Sciatic nerve (tissue), 2 donors: ENCODE results near the gene CROCC2. TPM values are rescaled to one million over a fixed set of nuclear protein-coding genes. Genes with fewer than 3 reads are reported as not detected.
A peak's percentile ranks its signal among the peaks of the same experiment; 100 is the strongest.

Experiments
- ATAC-seq: fragments of 200-7000 bp; cut with Tn5 transposase; one replicate; pipeline ENCODE4 v1.9.1; 2020; ENCODE audit warnings: mild to moderate bottlenecking, moderate library complexity
- DNase-seq: peaks from one replicate; pipeline ENCODE4 v3.0.0-alpha.2; 2020; ENCODE audit warnings: low spot score
- intact Hi-C: fragments of 100-400 bp; cut with DNase I; formaldehyde crosslinking; loops from one replicate; pipeline ENCODE4 v1.14.2; 2022
- total RNA-seq: library from RNA; stranded (reverse); fragmentation: NEBNext Ultra II Directional; extraction: Animal tissue kit (Norgen Biotek cat#: 25700); gene quantifications from one replicate; pipeline ENCODE4 v1.2.1, GENCODE V29; 2021
- donor health status: DM: no; HTN: no; CAD: no.
- donor health status: DM: no; HTN: no; CAD: no.

CROCC2 gene
- total RNA-seq, 1 donor from 2014 or later: 0.18 TPM

DNA sequence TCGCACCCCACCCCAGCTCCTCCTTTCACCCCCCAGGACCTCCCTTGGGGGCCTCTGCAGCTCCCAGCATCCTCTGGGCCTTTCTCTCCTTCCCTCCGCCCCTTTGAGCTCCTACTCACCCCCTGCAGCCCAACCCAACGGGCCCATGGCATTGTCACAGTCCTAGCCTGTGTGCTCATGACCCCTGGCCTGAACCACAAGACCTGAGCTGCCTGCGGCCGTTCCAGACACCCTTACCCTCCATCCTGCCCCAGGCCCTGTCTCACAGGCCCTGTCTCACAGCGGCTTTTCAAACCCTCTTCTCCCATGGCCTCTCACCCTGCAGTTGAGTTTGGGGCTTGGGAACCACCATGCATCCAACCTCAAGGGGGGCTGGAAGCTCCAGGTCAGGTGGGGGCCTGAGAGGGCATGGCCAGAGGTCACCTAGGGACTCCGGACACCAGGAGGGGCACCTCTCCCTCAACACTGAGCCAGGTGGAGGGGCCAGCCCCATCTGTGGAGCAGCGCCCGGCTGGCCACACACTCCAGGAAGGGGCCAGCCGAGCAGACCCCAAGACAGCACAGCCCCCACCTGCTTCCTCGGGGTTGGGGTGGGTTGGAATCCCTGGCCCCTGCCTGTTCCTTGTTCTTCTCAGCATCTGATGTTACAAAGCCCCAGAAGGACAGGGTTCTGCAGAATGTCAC is 17.1 kb upstream of the CROCC2 start:
- ATAC-seq: no peak
- intact Hi-C loops: no loop called here
- DNase-seq: no peak

DNA sequence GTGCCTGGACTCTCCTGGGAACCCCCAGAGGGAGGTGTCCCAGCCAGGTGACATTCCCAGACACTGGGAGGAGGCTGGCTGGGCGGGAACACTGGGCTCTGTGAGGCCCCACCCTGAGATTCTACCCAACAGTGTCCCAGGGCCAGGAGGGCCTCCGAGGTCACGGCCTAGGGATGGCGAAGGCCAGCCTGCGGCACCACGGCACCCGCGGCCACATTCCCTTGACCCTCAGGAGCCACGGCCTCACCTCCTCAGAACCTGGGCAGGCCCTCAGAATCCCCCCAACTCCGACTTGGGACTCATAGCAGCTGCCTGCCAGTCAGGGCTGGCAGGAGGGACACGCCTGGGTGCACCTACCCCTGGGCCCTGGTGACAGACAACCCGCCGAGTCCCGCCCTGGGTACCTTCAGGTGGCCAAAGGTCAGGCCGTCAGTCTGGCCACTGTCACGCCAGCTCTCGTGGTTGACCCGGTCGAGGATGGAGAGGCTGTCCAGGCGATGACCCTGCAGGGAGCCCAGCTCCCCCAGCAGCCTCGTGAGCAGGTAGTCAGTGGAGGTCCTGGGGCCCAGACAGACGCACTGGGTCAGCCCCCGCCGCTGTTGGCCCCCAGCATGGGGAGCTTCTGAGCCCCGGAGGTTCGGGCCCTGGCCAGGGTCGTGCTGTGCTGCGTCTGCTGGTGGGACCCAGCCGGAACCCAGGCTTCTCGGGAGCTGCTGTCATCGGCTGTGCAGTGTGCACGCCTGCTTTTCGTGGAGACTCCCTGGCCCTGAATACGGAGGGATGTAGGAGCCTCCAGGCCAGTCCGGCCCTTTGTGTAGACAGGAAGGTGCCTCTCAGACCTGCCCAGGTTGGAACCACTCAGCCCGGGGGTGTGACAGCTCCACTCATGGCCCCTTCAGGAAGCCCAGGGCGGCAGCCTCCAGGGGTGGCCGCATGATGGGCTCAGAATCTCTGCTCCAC is 16.3 kb upstream of the CROCC2 start:
- intact Hi-C loops: no loop called here
- ATAC-seq (no peak), DNase-seq (no peak)

DNA sequence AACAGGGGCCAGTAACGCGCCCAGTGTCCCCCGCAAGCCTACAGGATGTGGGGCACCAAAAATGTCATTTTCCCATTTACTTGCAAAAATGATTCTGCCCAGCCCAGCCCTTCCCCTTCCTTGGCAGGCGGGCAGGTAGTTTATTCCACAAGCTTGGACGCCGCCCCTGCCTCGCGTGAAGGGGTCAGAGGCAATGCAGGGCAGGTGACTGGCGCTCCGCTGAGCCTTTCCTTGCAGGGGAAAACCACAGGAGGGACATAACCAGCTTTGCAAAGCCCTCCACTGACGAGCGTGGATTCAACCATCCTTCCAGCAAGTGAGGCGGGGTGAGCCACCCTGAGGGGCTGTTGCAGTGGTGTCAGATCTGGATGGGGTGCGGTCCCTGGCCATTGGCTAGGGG is 15.4 kb upstream of the CROCC2 start:
- DNase-seq (no peak), ATAC-seq (no peak)
- intact Hi-C loops: no loop called here

DNA sequence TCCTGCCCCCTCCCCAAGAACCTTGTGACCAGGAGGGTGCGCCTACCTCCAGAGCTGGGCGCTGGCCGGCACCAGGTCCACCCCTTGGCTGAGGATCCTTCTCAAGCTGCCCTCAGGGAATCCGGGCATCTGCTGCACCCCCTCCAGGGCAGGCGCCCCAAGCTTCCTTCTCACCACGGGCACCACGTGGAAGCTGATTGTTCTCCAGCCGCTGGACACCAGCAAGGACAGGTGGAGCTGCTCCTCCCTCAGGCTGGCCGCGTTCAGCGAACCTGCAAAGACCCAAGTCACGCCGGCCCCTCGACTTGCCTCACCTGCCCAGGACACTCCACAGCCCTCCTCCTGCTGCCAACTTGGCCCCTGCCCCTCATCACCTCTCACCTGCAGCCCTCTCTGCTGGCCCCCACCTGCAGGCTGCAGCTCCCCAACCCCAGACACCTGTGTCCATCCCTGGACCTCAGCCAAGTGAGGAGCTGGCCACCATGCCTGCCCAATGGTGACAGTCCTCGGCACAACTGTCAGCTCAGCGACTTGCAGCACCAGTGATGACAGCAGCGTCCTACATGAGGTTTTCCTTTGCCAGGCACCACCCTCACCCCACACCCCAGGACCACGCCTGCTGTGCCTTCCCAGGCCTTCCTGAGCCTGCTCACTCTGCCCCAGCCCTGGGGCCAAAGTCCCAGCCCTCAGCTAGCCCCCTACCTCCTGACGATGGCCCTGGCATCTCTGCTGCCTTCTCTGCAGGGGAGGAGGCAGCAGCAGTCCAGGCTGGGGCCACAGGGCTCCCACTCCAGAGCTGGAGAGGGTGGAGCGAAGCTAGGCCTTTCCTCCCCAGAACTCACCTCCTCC is 14.4 kb upstream of the CROCC2 start:
- DNase-seq (no peak), ATAC-seq (no peak)
- intact Hi-C loops: no loop called here

DNA sequence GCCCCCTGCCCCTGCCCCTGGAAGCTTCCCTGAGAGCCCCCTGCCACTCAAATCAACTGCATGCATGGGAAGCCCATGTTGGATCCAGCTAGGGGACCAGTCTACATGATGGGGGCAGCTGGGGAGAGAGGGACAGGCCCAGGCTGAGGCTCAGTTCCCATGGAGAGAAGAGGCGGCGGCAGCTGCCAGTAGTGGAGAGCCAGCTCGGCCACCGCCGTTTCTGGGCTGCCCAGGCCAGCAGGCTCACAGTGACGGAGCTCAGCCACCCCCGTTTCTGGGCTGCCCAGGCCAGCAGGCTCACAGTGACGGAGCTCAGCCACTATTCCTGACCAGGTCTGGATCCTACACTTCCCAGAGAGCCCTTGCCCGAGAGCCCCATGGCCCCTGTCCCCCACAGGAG is 13.8 kb upstream of the CROCC2 start:
- DNase-seq: no peak
- ATAC-seq: no peak
- intact Hi-C loops: no loop called here

DNA sequence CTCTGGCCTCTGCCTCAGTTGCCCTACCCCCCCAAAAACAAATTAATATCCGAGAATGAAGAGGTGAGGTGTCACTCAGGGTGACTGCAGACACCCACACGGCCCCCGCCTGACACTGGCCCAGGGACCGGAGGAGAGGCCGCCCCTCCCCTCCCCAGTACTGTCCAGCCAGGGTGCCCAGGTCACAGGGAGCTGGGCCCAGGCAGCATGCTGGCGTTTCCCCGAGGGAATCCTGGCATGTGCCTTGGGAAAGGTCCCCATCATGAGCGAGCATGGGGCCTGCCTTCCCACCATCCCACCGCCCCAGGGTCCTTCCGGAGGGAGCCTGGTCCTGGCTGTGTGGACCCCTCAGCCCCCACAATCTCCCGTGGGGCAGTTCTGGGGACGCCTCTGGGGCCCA is 13.2 kb upstream of the CROCC2 start:
- intact Hi-C loops: no loop called here
- no peak for ATAC-seq
- DNase-seq: no peak

DNA sequence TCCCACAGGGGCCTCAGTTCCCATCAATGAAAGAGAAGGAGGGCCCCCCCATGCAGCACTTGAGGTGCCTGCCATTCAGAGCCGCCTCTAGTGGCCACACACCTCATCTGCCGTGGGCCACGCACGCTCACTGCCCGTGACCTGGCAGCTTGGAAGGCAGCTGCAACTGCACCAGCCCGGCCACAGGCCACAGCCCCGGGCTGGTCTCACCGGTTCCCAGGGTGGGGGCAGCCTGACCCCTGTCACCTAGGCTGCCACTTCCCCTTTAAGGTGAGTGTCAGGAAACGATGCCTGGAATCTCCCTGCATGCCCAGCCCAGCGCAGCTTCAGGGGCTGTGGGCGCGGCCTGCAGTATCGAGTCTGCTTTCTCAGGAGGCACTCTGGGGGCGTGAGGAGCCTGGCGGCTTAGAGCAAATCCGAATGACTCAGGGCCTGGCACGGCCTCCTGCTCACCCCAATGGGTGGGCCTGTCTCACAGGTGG is 12.7 kb upstream of the CROCC2 start:
- intact Hi-C loops: no loop called here
- ATAC-seq (no peak), DNase-seq (no peak)

DNA sequence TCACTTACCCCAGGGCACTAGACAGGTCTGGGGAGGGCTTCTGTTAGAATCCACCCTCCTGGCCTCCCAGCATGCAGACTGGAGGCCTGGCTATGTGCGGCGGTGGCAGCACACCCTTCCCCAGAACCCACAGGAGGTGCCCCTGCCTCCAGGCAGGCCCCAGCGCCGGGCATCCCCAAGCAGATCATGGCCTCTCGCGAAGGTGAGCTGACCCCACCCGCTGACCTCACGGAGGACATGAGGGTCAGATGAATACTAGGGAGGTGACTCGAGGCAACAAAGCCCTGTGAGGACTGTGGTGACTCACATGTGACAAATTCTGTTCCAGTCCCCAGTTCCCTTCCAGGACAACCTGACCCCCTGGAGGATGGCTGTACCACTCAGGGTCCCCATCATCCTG is 12.1 kb upstream of the CROCC2 start:
- ATAC-seq (no peak), DNase-seq (no peak)
- intact Hi-C loops: no loop called here

DNA sequence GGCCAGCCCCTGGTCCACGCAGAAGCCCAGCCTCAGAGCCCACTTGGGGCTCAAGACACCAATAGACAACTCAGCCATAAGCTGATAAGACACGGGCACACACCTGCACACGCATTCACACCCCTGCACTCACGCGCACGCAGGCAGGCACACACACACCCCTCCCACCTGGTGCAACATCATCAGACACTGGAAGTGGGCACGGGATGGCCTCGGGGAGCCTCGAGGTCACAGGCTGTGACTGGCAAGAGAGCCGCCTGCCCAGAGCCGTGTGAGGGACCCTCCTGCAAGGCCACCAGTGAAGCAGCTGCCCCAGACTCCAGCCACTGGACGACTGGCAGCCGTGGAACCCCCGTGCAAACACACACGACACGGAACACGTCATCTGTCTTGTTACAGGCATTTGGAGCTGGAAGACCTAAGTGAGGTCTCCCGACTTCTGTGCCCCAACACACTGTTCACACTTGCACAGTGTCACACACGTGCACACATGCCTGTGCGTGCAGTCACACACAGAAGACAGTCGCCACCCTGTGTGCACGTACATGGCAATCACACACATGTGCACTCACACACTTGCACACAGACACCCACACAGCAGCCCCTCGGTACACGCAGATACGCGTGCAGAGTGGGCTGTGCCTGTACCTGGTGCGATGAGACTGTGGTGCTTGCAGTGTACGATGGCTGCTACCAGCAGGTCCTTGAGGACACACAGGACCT is 11.1 kb upstream of the CROCC2 start:
- intact Hi-C loops: no loop called here

DNA sequence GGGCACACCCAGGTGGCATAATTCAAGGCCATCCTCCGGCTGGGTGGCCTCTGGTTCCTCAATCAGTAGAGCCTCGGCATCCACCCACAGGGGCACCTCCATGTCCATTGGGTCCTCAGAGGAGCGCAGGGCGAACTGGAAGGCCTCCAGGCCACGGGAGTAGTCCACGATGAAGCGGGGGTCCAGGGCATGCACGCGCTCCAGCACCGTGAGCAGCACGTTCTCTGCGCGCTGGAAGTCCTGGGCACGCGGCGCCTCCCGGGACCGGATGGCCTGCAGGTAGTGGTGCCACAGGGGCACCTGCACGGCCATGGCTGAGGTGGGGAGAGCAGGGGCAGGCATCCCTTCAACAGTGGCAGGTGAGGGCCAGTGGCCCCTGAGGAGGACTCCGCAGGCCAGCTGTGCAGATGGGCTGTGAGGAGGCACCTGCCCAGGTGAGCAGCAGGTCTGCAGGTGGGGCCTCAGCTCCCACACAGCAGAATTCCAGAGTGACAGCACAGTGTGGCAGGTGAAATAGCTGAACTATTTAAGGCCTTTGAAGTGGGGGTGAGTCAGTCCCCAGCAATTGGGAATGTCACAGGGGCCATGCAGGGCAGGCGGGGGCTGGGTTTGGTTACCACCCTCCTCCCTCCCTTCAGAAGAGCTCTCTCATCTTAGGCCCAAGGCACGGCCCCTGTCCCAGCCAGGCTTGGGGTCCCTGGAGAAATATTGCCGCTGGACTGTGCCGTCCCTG is 10.3 kb upstream of the CROCC2 start, which contains the start of gene MAB21L4:
MAB21L4 (minus strand) TSS at position 501 of the 733 bp plus-strand sequence; CDS start at position 342, 159 bp downstream.
- no peak for DNase-seq
- intact Hi-C loops: no loop called here
- ATAC-seq: no peak

More for the DNA sequence above, 11.1 kb upstream of the CROCC2 start:
- no peak for DNase-seq
- ATAC-seq: no peak

DNA sequence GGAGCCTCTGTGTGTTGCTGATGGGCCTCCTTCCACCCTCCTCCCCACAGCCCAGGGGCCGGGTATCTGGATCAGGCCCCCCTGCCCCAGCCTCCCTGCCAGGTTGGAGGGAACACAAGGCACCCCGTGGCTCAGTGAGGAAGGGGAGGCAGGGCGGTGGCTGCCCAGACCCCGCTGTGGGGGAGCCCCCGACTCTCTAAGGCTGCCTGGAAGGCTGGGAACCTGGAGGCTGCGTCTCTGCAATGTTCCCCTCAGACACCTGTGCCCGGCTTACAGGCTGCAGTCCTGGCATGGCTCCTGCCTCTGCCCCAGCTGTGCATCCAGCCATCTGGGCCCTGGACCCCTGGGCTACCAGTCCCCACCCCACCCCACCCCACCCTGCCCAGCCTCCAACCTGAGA is 9.7 kb upstream of the CROCC2 start:
- ATAC-seq: no peak
- intact Hi-C loops: no loop called here

DNA sequence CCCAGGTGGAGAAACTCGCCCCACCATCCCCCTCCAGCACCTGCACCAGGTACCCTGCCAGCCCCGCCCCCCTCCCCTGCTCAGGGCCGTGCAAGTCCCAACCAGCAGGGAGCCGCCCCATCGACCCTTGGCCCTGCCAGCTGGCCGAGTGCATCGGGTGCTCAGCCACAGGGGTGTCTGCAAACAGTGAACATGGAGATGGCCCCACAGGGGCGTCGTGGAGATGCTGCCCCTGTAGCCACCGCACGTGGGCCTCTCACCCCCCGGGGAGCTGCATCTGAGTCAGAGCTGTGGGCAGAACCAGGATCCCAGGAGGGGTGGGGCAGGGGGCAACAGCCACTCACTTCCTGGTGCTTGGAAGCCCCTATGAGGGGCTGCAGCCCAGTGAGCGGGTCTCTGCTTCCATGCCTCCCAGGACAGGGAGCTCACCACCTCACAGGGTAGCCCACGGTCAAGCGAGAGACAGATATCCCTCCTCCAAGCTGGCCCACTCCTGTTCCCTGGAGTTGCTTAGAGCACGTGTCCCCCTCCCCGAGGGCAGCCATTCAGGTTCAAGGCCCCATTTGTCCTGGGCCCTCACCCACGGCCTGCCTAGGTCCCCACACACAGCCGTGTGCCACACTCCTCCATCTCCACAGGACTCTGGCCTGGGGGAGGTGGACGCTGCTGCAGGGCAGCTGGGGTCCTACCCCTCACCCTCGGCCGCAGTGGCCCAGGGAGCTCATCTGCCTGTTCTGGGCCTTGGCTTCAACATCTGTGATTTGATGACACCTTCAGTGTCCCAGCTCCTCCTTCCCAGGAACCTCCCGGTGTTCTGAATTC is 9.1 kb upstream of the CROCC2 start:
- intact Hi-C loops: loop anchor here (1.0 kb wide), 1 partner anchor 46 kb away; no protein-coding TSS in a partner anchor
- no peak for DNase-seq
- no peak for ATAC-seq

More for the DNA sequence above, 9.7 kb upstream of the CROCC2 start:
- DNase-seq: no peak

DNA sequence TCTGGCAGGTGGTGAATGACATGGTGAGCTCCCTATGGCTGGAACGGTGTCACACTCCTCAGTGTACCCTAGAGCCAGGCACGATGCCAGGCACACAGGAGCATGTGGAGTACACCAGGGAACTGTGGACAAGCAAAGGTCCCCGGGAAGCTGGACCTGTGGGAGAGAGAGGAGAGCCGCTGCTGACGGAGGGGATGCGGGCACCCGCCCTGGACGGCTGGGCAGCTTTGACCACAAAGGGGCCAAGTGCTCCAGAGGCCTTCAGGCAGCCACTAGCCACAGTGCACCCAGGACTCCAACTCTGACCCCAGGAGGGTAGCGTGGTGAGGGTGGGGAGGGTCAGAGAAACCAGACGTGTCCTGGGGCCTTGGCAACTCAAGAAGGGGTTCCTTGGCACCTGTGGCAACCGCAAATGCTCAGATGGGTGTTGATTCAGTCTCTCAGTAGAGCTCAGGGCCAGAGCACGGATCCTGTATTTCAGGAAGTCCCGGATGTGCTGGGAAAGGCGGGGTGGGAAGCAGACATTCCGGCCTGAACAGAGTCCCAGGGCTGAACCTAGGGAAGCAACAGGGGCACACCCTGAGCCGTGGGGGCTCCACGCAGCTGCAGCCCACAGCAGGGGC is 7.9 kb upstream of the CROCC2 start:
- intact Hi-C loops: no loop called here
- DNase-seq (no peak), ATAC-seq (peak; percentile 62)

DNA sequence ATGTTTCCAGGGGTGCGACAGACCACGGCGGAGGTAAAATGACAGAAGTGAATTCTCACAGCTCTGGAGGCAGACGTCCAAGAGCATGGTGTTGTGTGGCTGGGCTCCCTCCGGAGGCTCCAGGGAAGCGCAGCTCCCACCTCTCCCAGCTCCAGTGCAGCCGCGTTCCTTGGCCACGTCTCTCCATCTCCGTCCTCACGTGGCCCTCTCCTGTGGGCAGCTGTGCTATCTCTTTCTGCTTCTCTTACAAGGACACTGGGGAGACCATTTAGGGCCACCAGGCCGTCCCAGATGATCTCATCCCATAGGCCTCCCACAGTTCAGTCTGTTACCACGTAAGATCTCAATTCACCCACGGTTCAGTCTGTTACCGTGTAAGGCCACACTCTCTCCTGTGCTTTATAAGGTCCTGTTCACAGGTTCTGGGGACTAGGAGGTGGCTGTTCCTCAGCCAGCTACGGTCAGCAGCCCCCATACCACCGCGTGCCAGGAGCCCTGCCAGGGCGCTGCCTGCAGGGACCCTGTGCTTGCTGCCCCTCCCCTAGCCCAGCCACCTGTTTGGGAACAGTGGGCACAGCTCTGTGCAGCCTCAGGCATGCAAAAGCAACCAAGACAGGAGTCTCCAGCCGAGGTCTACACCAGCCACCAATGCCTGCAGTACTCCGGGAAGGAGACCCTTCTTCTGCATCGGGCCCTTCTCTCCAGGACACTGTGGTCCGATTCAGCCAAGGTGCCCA is 7.2 kb upstream of the CROCC2 start:
- DNase-seq (no peak), ATAC-seq (peak; percentile 66)
- intact Hi-C loops: no loop called here

DNA sequence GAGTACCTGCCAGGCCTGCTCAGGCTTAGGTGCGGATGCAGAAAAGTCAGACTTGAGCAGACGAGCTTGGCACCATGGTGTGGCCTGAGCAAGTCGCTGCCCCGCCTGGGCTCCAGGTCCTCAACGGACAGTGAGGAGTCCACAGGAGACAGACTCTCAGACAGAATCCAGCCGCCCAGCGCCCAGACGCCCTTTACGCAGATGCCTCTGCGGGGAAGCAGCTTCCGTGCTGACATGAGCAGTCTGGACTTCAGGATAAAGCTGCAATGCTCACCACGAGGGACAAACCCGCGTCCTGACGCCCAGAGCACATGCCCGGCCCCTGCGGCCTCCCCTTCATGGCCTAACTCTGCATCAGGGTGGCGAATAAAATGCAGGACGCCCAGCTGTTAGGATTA is 6.7 kb upstream of the CROCC2 start:
- intact Hi-C loops: no loop called here
- no peak for DNase-seq
- ATAC-seq: no peak
